Endothelial cell of umbilical vein (primary cell): Measurements from ENCODE around the gene MAPK1IP1L. TPM values are rescaled to one million over a fixed set of nuclear protein-coding genes. Genes with fewer than 3 reads are reported as not detected.

Source experiments
- BruUV-seq: library from RNA; stranded (reverse); fragments of 400-500 nt; replicated peaks from 2 replicates; lab custom pipeline; 2021; lab: Mats Ljungman, UMichigan
- CTCF ChIA-PET: fragments of 300-600, 350-600 bp; sonication (Branson Sonifier 250); formaldehyde crosslinking; loops from one replicate; lab custom pipeline; 2021; ENCODE audit warnings: antibody characterized with exemption, inconsistent platforms; lab: Charles Lee
- POLR2A ChIA-PET: fragments of 300-600, 350-600 bp; sonication (Branson Sonifier 250); formaldehyde crosslinking; loops from one replicate; lab custom pipeline; 2021; ENCODE audit warnings: antibody characterized with exemption, inconsistent platforms; lab: Charles Lee
- DNase-seq: peaks from one replicate; pipeline ENCODE4 v3.0.0-alpha.2; 2011; ENCODE audit warnings: low read depth, low spot score
- FAIRE-seq: peaks from 2 replicates; lab custom pipeline; 2011; peaks lifted over from hg19 to GRCh38; lab: Jason Lieb, UNC
- H2AFZ ChIP-seq: 2 replicates; pipeline ENCODE4 v1.6.0; 2012; ENCODE audit warnings: low read depth, low read length, control low read depth, inconsistent platforms
- H3K27ac ChIP-seq: 2 replicates; pipeline ENCODE4 v1.5.1; 2011; ENCODE audit warnings: low read depth, mild to moderate bottlenecking, control low read depth, low read length, moderate library complexity; ENCODE audit not compliant: insufficient read depth
- H3K27me3 ChIP-seq, 2 experiments: 2 replicates each; pipeline versions ENCODE4 v1.6.0 to v1.6.1; 2011; ENCODE audit warnings: low read length in 2 of 2, mixed read lengths in 1 of 2; ENCODE audit not compliant: control insufficient read depth in 2 of 2, insufficient read depth in 2 of 2
- H3K36me3 ChIP-seq, 2 experiments: 2 replicates in 1 of 2; 3 replicates in 1 of 2; pipeline ENCODE4 v1.5.1; 2011; ENCODE audit warnings: low read length in 2 of 2, mild to moderate bottlenecking in 1 of 2, moderate library complexity in 1 of 2; ENCODE audit not compliant: control insufficient read depth in 2 of 2, insufficient read depth in 2 of 2; ENCODE audit errors: extremely low read depth in 1 of 2
- H3K4me1 ChIP-seq: 3 replicates; pipeline ENCODE4 v1.5.1; 2011; ENCODE audit warnings: mild to moderate bottlenecking, low read length; ENCODE audit not compliant: control insufficient read depth, insufficient read depth; ENCODE audit errors: extremely low read depth
- H3K4me2 ChIP-seq: 2 replicates; pipeline ENCODE4 v1.6.1; 2011; ENCODE audit warnings: low read length, control low read depth, mixed read lengths; ENCODE audit not compliant: insufficient read depth
- H3K4me3 ChIP-seq, 3 experiments: fragments of 200-600 bp in 1 of 3; sonication (generic), shearing (Covaris generic) in 1 of 3; replicated peaks in 1 of 3; 2 replicates each; pipeline ENCODE4 v1.5.1; 2011 to 2016; ENCODE audit warnings: control low read depth in 3 of 3, low read length in 3 of 3, mild to moderate bottlenecking in 2 of 3, inconsistent platforms in 1 of 3, low read depth in 1 of 3, moderate library complexity in 1 of 3; ENCODE audit not compliant: insufficient read depth in 1 of 3
- H3K79me2 ChIP-seq: 2 replicates; pipeline ENCODE4 v1.6.0; 2012; ENCODE audit warnings: low read length, inconsistent platforms; ENCODE audit not compliant: control insufficient read depth, insufficient read depth
- H3K9ac ChIP-seq: replicated peaks from 2 replicates; pipeline ENCODE3; 2011; ENCODE audit warnings: low read length, control low read depth; ENCODE audit not compliant: insufficient read depth; ENCODE audit errors: extremely low read depth
- H3K9me1 ChIP-seq: replicated peaks from 3 replicates; pipeline ENCODE4 v1.6.0; 2011; ENCODE audit warnings: mild to moderate bottlenecking, low read length; ENCODE audit not compliant: control insufficient read depth, insufficient read depth; ENCODE audit errors: extremely low read depth
- H3K9me3 ChIP-seq: replicated peaks from 2 replicates; pipeline ENCODE4 v1.5.1; 2012; ENCODE audit warnings: low read length, inconsistent platforms; ENCODE audit not compliant: control insufficient read depth, insufficient read depth
- H4K20me1 ChIP-seq: replicated peaks from 2 replicates; pipeline ENCODE3; 2011; ENCODE audit warnings: mild to moderate bottlenecking, low read length; ENCODE audit not compliant: control insufficient read depth, insufficient read depth; ENCODE audit errors: extremely low read depth
- CTCF ChIP-seq, 2 donors: IDR thresholded peaks; 1 replicate in 1 of 2; 2 replicates in 1 of 2; pipeline ENCODE4 v1.5.1; 2011; ENCODE audit warnings: low read length in 2 of 2, mild to moderate bottlenecking in 2 of 2, moderate library complexity in 2 of 2, control low read depth in 1 of 2, inconsistent platforms in 1 of 2, low read depth in 1 of 2; ENCODE audit not compliant: insufficient read depth in 1 of 2; ENCODE audit errors: extremely low read depth in 1 of 2
- GATA2 ChIP-seq: IDR thresholded peaks from 2 replicates; pipeline ENCODE4 v1.7.0; 2011; ENCODE audit warnings: low read depth, mild to moderate bottlenecking, moderate library complexity, mixed read lengths, low read length; ENCODE audit not compliant: insufficient read length, insufficient read depth
- JUN ChIP-seq: IDR thresholded peaks from 2 replicates; pipeline ENCODE4 v1.6.1; 2011; ENCODE audit warnings: borderline replicate concordance, low read depth; ENCODE audit not compliant: insufficient read length, insufficient read depth
- MAX ChIP-seq: IDR thresholded peaks from 2 replicates; pipeline ENCODE4 v1.6.1; 2011; ENCODE audit not compliant: insufficient read depth, insufficient read length
- MYC ChIP-seq: IDR thresholded peaks from one replicate; pipeline ENCODE4 v1.6.1; 2011; ENCODE audit warnings: mild to moderate bottlenecking, low read depth, low read length
- POLR2A ChIP-seq: IDR thresholded peaks from 2 replicates; pipeline ENCODE4 v1.6.1; 2012; ENCODE audit warnings: low read depth, mild to moderate bottlenecking, control low read depth, low read length
- POLR2AphosphoS5 ChIP-seq: IDR thresholded peaks from 2 replicates; pipeline ENCODE4 v1.6.1; 2012; ENCODE audit warnings: low read depth, mild to moderate bottlenecking, control low read depth, low read length, moderate library complexity; ENCODE audit not compliant: insufficient read depth
- dilution Hi-C: fragments of 300-500 bp; cut with MboI; formaldehyde crosslinking; loops from one replicate; pipeline ENCODE4 v1.15.0; 2019; ENCODE audit warnings: low sequenced_read_pairs; ENCODE audit not compliant: extremely low pct_ligation_motif_present
- intact Hi-C: fragments of 100-400 bp; cut with micrococcal nuclease; formaldehyde crosslinking; loops from one replicate; pipeline ENCODE4 v1.10.0; 2022
- polyA plus RNA-seq, 4 experiments: library from polyadenylated mRNA; depleted of rRNA in 3 of 4; stranded (reverse) in 3 of 4; unstranded in 1 of 4; fragments of >200 nt; gene quantifications; 2 replicates each; pipeline versions ENCODE4 v1.2.1 to v1.2.3, GENCODE V29; 2011 to 2012; ENCODE audit warnings: missing spikeins in 1 of 4
- total RNA-seq: library from RNA; stranded (reverse); gene quantifications from 2 replicates; pipeline ENCODE4 v1.2.3, GENCODE V29; 2021

Gene MAPK1IP1L
- total and polyA plus RNA-seq, 2 donors (not counting 3 experiments of a cell fraction or from before 2014, with no cell fraction given) = 129 to 208 TPM

- Histone ChIP-seq H3K4me2 (no peak overlapping the region), H3K27me3 (no peaks in the 10 kb centered on the region), H3K4me1 (no peaks in the 10 kb centered on the region), H3K4me3 (no peak overlapping the region), H3K79me2 (peaks cover 7% of the 10 kb centered on the region), H3K36me3 (no peaks in the 10 kb centered on the region), H3K27ac (no peak overlapping the region), H3K9me3 (no peaks in the 10 kb centered on the region), H3K9me1 (no peaks in the 10 kb centered on the region), H2AFZ (no peak overlapping the region), H4K20me1 (no peaks in the 10 kb centered on the region), H3K9ac (no peak overlapping the region)
- dilution Hi-C loops (no loop called here), intact Hi-C loops (no loop called here)
- FAIRE-seq (no peak), DNase-seq (no peak)
- ChIA-PET POLR2A (no interaction called here), CTCF (interaction anchor here (1.3 to 2.4 kb wide), 2 partner anchors 12 to 36 kb away, joined by 3 to 9 read pairs; partner anchors contain the start of genes MAPK1IP1L, SOCS4 and WDHD1)
- no TSS peak for BruUV-seq
- TF ChIP-seq JUN (no peak), MYC (no peak), POLR2A (no peak), MAX (no peak), POLR2AphosphoS5 (no peak), CTCF (IDR thresholded peaks at IDR 0.05; ENCODE audit: extremely low read depth in 1 of 2, insufficient read depth in 1 of 2, low read depth in 1 of 2, low read length in 2 of 2) (no peak), GATA2 (no peak)
These were observed 36.4 kb upstream of the MAPK1IP1L start for GRCh38 chr14:55015006-55015405.
